Endometrial microvascular endothelial cells (primary cell): Measurements from ENCODE around the gene LAPTM5. TPM values are rescaled to one million over a fixed set of nuclear protein-coding genes. Genes with fewer than 3 reads are reported as not detected.

Experiments used
- in situ Hi-C: cut with HindIII; loops from 2 replicates; pipeline ENCODE4 v1.10.0; 2017; ENCODE audit warnings: low sequenced_read_pairs, low pct_unique_long_range_greater_than_20kb; ENCODE audit errors: inconsistent ontology term
- total RNA-seq: library from RNA; depleted of rRNA; stranded (reverse); fragments of >200 nt; gene quantifications from one replicate; pipeline ENCODE4 v1.2.3, GENCODE V29; 2015; ENCODE audit errors: inconsistent ontology term

Gene LAPTM5
- total RNA-seq, 1 donor from 2014 or later = 53.8 TPM

- in situ Hi-C loops = no loop called here
Measured at GRCh38 chr1:30738040-30738714, 19.4 kb downstream of the LAPTM5 start.

GRCh38 chr1:30737357-30738039 is 20.1 kb downstream of the LAPTM5 start:
- in situ Hi-C loops = no loop called here

GRCh38 chr1:30735668-30736498 is 21.7 kb downstream of the LAPTM5 start:
- in situ Hi-C loops = no loop called here

- in situ Hi-C loops = no loop called here
Measured at GRCh38 chr1:30735124-30735523, 22.4 kb downstream of the LAPTM5 start.

GRCh38 chr1:30734580-30734979 is 23.0 kb downstream of the LAPTM5 start:
- in situ Hi-C loops = no loop called here

GRCh38 chr1:30734106-30734505 is 23.5 kb downstream of the LAPTM5 start:
- in situ Hi-C loops = no loop called here

GRCh38 chr1:30733493-30733892 is 24.1 kb downstream of the LAPTM5 start:
- in situ Hi-C loops = no loop called here

GRCh38 chr1:30732277-30732996 is 25.1 kb downstream of the LAPTM5 start:
- in situ Hi-C loops = no loop called here

GRCh38 chr1:30731806-30732276 is 25.7 kb downstream of the LAPTM5 start:
- in situ Hi-C loops = no loop called here

- in situ Hi-C loops = no loop called here
Measured at GRCh38 chr1:30731109-30731805, 26.3 kb downstream of the LAPTM5 start.

GRCh38 chr1:30730346-30731108 is 27.0 kb downstream of the LAPTM5 start:
- in situ Hi-C loops = no loop called here

GRCh38 chr1:30729901-30730300 is 27.7 kb downstream of the LAPTM5 start:
- in situ Hi-C loops = no loop called here

GRCh38 chr1:30728832-30729638 is 28.5 kb downstream of the LAPTM5 start:
- in situ Hi-C loops = no loop called here

GRCh38 chr1:30728340-30728739 is 29.2 kb downstream of the LAPTM5 start:
- in situ Hi-C loops = no loop called here

GRCh38 chr1:30727824-30728223 is 29.8 kb downstream of the LAPTM5 start:
- in situ Hi-C loops = no loop called here

GRCh38 chr1:30726773-30727684 is 30.5 kb downstream of the LAPTM5 start:
- in situ Hi-C loops = no loop called here
